Right lobe of liver (tissue), 6 donors: Measurements from ENCODE around the gene PBLD. TPM values are rescaled to one million over a fixed set of nuclear protein-coding genes. Genes with fewer than 3 reads are reported as not detected.

ENCODE experiments used
- ATAC-seq, 4 donors: fragments of 200-7000 bp; cut with Tn5 transposase; one replicate each; pipeline ENCODE4 v1.9.1; 2020; ENCODE audit warnings: mild to moderate bottlenecking in 4 of 4, moderate library complexity in 4 of 4
- DNase-seq, 3 donors: peaks; one replicate each; pipeline ENCODE4 v3.0.0-alpha.2; 2020
- H3K27ac ChIP-seq, 3 donors: fragments of 200-600 bp; one replicate each; pipeline ENCODE4 v1.8.0; 2022
- H3K27me3 ChIP-seq, 2 donors: fragments of 200-600 bp; one replicate each; pipeline ENCODE4 v1.8.0; 2022
- H3K36me3 ChIP-seq, 4 donors: fragments of 200-600 bp; sonication (generic) in 1 of 4; one replicate each; pipeline versions ENCODE4 v1.5.1 to v1.8.0; 2017 to 2022; ENCODE audit warnings: control low read depth in 1 of 4
- H3K4me1 ChIP-seq, 4 donors: fragments of 200-600 bp; sonication (generic) in 1 of 4; one replicate each; pipeline versions ENCODE4 v1.5.1 to v1.8.0; 2017 to 2022; ENCODE audit warnings: control low read depth in 1 of 4
- H3K4me3 ChIP-seq, 3 donors: fragments of 200-600 bp; one replicate each; pipeline ENCODE4 v1.8.0; 2022
- H3K9me3 ChIP-seq, 4 donors: fragments of 200-600 bp; sonication (generic) in 1 of 4; one replicate each; pipeline versions ENCODE4 v1.5.1 to v1.8.0; 2017 to 2022; ENCODE audit warnings: control low read depth in 1 of 4
- CTCF ChIP-seq, 4 donors: fragments of 200-600 bp in 3 of 4; fragments of 450-650 bp in 1 of 4; IDR thresholded peaks; one replicate each; pipeline versions ENCODE4 v1.5.1 to v1.8.0; 2016 to 2022; ENCODE audit warnings: antibody characterized with exemption in 4 of 4, mild to moderate bottlenecking in 2 of 4
- POLR2A ChIP-seq: fragments of 450-650 bp; IDR thresholded peaks from one replicate; pipeline ENCODE4 v1.6.1; 2017; ENCODE audit warnings: antibody characterized with exemption, mild to moderate bottlenecking
- WGBS: methylation state at CpG from one replicate; pipeline ENCODE4 v1.1.6; 2018; ENCODE audit warnings: low coverage, low lambda C conversion rate; ENCODE audit not compliant: insufficient coverage; ENCODE audit errors: missing lambda C conversion rate; 5-methylcytosine and 5-hydroxymethylcytosine counted together
- intact Hi-C, 2 donors: fragments of 100-400 bp; cut with DNase I; formaldehyde crosslinking; loops; one replicate each; pipeline versions ENCODE4 v1.11.2 to v1.14.1; 2022
- total RNA-seq, 6 experiments: library from RNA; depleted of rRNA in 2 of 6; stranded (reverse); fragments of >200 nt in 2 of 6; fragmentation: NEBNext Ultra II Directional in 3 of 6; extraction: Animal tissue kit (Norgen Biotek cat#: 25700) in 3 of 6; gene quantifications; one replicate each; pipeline versions ENCODE4 v1.1.0 to v1.2.4, GENCODE V29; 2016 to 2023
- donor health status: DM: no; HTN: yes; CAD: no.
- donor health status: DM: no; HTN: no; CAD: no.
- donor health status: DM: no; HTN: no; CAD: no.
- donor health status: DM: no; HTN: yes; CAD: no.
- donor health status: DM: no; HTN: yes; CAD: no.

Gene PBLD
- total RNA-seq, 6 experiments from 2014 or later, result 45.5 to 162 (median 129) TPM

GRCh38 chr10:68301790-68302502 is 30.8 kb downstream of the PBLD start:
- no peaks in the 10 kb centered on the region for H3K36me3 ChIP-seq
- no peak overlapping the region for H3K4me3 ChIP-seq
- ATAC-seq (peak; percentile 33 to 62 (median 45)), DNase-seq (no peak)
- no peaks in the 10 kb centered on the region for H3K27me3 ChIP-seq
- peaks cover 0 to 47% (median 9%) of the 10 kb centered on the region in 4 donors for H3K4me1 ChIP-seq
- no peaks in the 10 kb centered on the region for H3K9me3 ChIP-seq
- 34% methylated on average over 6 of the region's 6 CpGs for WGBS
- peak overlapping the region in 2 of 3 donors; percentile 65 to 93 for H3K27ac ChIP-seq
- TF ChIP-seq CTCF (IDR thresholded peaks at IDR 0.05), result peak; percentile 51 to 56 (median 54)
- TF ChIP-seq POLR2A, result no peak
- intact Hi-C loops, result no loop called here

- Histone ChIP-seq H3K27ac (peak overlapping the region in 2 of 3 donors; percentile 65 to 93), H3K9me3 (no peaks in the 10 kb centered on the region), H3K36me3 (peaks cover 0 to under 1% (median 0%) of the 10 kb centered on the region in 4 donors), H3K4me1 (peaks cover 0 to 51% (median 8%) of the 10 kb centered on the region in 4 donors), H3K4me3 (no peak overlapping the region), H3K27me3 (no peaks in the 10 kb centered on the region)
- ATAC-seq (peak in 2 of 4 donors; percentile 4 to 25), DNase-seq (no peak)
- no peak for TF ChIP-seq POLR2A
- TF ChIP-seq CTCF (IDR thresholded peaks at IDR 0.05), result no peak
- intact Hi-C loops, result no loop called here
- 77% methylated on average over 2 of the region's 3 CpGs for WGBS
These were observed 31.4 kb downstream of the PBLD start for GRCh38 chr10:68301301-68301700.

GRCh38 chr10:68296843-68297663 is 35.7 kb downstream of the PBLD start:
- Histone ChIP-seq H3K4me3 (no peak overlapping the region), H3K27ac (no peak overlapping the region), H3K36me3 (peaks cover 0 to 30% (median 12%) of the 10 kb centered on the region in 4 donors), H3K9me3 (no peaks in the 10 kb centered on the region), H3K4me1 (peaks cover 0 to 39% (median 5%) of the 10 kb centered on the region in 4 donors), H3K27me3 (no peaks in the 10 kb centered on the region)
- DNase-seq (no peak), ATAC-seq (no peak)
- TF ChIP-seq CTCF (IDR thresholded peaks at IDR 0.05) (no peak), POLR2A (no peak)
- intact Hi-C loops, result no loop called here
- 53% methylated on average over 9 of the region's 9 CpGs for WGBS

- Histone ChIP-seq H3K4me1 (no peaks in the 10 kb centered on the region), H3K4me3 (no peak overlapping the region), H3K27ac (no peak overlapping the region), H3K27me3 (no peaks in the 10 kb centered on the region), H3K9me3 (no peaks in the 10 kb centered on the region), H3K36me3 (peaks cover 0 to 71% (median 33%) of the 10 kb centered on the region in 4 donors)
- intact Hi-C loops, result no loop called here
- ATAC-seq (no peak), DNase-seq (no peak)
- TF ChIP-seq CTCF (IDR thresholded peaks at IDR 0.05), result no peak
- TF ChIP-seq POLR2A, result no peak
These were observed 42.0 kb downstream of the PBLD start for GRCh38 chr10:68290736-68291135.
